Retinal pigment epithelial cell (primary cell): ENCODE measurements around the gene CSTF1.

Experiments
- DNase-seq: peaks from one replicate; pipeline ENCODE4 v3.0.0-alpha.2; 2010; ENCODE audit warnings: low read depth
- H3K4me3 ChIP-seq: 2 replicates; pipeline ENCODE4 v1.5.1; 2011; ENCODE audit warnings: mild to moderate bottlenecking, low read length, control low read depth, moderate library complexity
- CTCF ChIP-seq: conservative IDR thresholded peaks from 2 replicates; pipeline ENCODE4 v1.5.1; 2011; ENCODE audit warnings: low read depth, low read length, control low read depth, inconsistent platforms

CSTF1 gene

GRCh38 chr20:56439771-56440291 lies 47.4 kb downstream of the CSTF1 start:
- peak; percentile 26 for DNase-seq
- TF ChIP-seq CTCF, result no peak
- H3K4me3 ChIP-seq, result no peak overlapping the region

GRCh38 chr20:56440346-56441007 lies 48.0 kb downstream of the CSTF1 start:
- no peak overlapping the region for H3K4me3 ChIP-seq
- no peak for DNase-seq
- no peak for TF ChIP-seq CTCF

- H3K4me3 ChIP-seq, result no peak overlapping the region
- TF ChIP-seq CTCF, result no peak
- no peak for DNase-seq
These were observed 50.2 kb downstream of the CSTF1 start for GRCh38 chr20:56442389-56443365.

- no peak overlapping the region for H3K4me3 ChIP-seq
- DNase-seq, result no peak
- no peak for TF ChIP-seq CTCF
These were observed 51.5 kb downstream of the CSTF1 start for GRCh38 chr20:56443654-56444540.

GRCh38 chr20:56445130-56445529 lies 52.7 kb downstream of the CSTF1 start:
- H3K4me3 ChIP-seq, result no peak overlapping the region
- no peak for DNase-seq
- TF ChIP-seq CTCF, result no peak

- H3K4me3 ChIP-seq, result no peak overlapping the region
- TF ChIP-seq CTCF, result no peak
- no peak for DNase-seq
These were observed 53.1 kb downstream of the CSTF1 start for GRCh38 chr20:56445540-56445939.
